Parathyroid adenoma (tissue), 2 donors: ENCODE results near the gene PNPLA3.

ENCODE experiments used
- H2AFZ ChIP-seq: fragments of 300-600 bp; sonication (generic); one replicate; pipeline ENCODE4 v1.7.0; 2017; ENCODE audit warnings: antibody characterized with exemption, mild to moderate bottlenecking
- H3K27ac ChIP-seq: fragments of 300-600 bp; sonication (generic); one replicate; pipeline ENCODE4 v1.7.0; 2017
- H3K27me3 ChIP-seq: fragments of 300-600 bp; sonication (generic); one replicate; pipeline ENCODE4 v1.7.0; 2017; ENCODE audit warnings: low read length; ENCODE audit not compliant: control insufficient read depth, insufficient read depth
- H3K36me3 ChIP-seq: fragments of 300-600 bp; sonication (generic); one replicate; pipeline ENCODE4 v1.7.0; 2017; ENCODE audit warnings: low read length; ENCODE audit not compliant: control insufficient read depth, insufficient read depth
- H3K4me1 ChIP-seq: fragments of 300-600 bp; sonication (generic); one replicate; pipeline ENCODE4 v1.7.0; 2017; ENCODE audit warnings: control low read depth
- H3K4me2 ChIP-seq: fragments of 300-600 bp; sonication (generic); one replicate; pipeline ENCODE4 v1.7.0; 2017; ENCODE audit warnings: low read length
- H3K4me3 ChIP-seq: fragments of 300-600 bp; sonication (generic); one replicate; pipeline ENCODE4 v1.7.0; 2017; ENCODE audit warnings: low read depth, low read length
- H3K79me2 ChIP-seq: fragments of 300-600 bp; sonication (generic); one replicate; pipeline ENCODE4 v1.7.0; 2017; ENCODE audit warnings: control low read depth
- H3K9ac ChIP-seq: fragments of 300-600 bp; sonication (generic); one replicate; pipeline ENCODE4 v1.7.0; 2017; ENCODE audit warnings: mild to moderate bottlenecking
- H3K9me3 ChIP-seq: fragments of 300-600 bp; sonication (generic); one replicate; pipeline ENCODE4 v1.7.0; 2017; ENCODE audit warnings: low read length; ENCODE audit not compliant: control insufficient read depth
- TF ChIP-seq, protein P1 (sequence below): fragments of 300-600 bp; sonication (generic); IDR thresholded peaks from one replicate; pipeline ENCODE4 v1.7.0; 2017; ENCODE audit warnings: antibody characterized with exemption, mild to moderate bottlenecking
- donor health status: primary hyperparathyroidism.

Gene PNPLA3

DNA sequence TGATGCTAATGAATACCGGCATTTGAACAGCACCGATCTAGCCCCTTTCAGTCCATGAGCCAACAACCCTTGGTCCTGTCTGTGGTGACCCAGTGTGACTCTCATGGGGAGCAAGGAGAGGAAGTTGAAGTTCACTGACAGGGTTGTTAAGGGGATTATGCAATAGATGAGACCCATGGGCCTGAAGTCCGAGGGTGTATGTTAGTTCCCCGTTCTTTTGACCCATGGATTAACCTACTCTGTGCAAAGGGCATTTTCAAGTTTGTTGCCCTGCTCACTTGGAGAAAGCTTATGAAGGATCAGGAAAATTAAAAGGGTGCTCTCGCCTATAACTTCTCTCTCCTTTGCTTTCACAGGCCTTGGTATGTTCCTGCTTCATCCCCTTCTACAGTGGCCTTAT is 4.9 kb downstream of the PNPLA3 start:
- Histone ChIP-seq H3K36me3 (no peaks in the 10 kb centered on the region), H3K4me3 (no peak overlapping the region), H3K4me2 (no peak overlapping the region), H3K79me2 (no peaks in the 10 kb centered on the region), H3K9me3 (no peaks in the 10 kb centered on the region), H3K4me1 (no peaks in the 10 kb centered on the region), H3K27ac (no peak overlapping the region), H2AFZ (no peak overlapping the region), H3K9ac (no peak overlapping the region), H3K27me3 (no peaks in the 10 kb centered on the region)
- TF ChIP-seq, protein P1, sequence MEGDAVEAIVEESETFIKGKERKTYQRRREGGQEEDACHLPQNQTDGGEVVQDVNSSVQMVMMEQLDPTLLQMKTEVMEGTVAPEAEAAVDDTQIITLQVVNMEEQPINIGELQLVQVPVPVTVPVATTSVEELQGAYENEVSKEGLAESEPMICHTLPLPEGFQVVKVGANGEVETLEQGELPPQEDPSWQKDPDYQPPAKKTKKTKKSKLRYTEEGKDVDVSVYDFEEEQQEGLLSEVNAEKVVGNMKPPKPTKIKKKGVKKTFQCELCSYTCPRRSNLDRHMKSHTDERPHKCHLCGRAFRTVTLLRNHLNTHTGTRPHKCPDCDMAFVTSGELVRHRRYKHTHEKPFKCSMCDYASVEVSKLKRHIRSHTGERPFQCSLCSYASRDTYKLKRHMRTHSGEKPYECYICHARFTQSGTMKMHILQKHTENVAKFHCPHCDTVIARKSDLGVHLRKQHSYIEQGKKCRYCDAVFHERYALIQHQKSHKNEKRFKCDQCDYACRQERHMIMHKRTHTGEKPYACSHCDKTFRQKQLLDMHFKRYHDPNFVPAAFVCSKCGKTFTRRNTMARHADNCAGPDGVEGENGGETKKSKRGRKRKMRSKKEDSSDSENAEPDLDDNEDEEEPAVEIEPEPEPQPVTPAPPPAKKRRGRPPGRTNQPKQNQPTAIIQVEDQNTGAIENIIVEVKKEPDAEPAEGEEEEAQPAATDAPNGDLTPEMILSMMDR, result no peak

DNA sequence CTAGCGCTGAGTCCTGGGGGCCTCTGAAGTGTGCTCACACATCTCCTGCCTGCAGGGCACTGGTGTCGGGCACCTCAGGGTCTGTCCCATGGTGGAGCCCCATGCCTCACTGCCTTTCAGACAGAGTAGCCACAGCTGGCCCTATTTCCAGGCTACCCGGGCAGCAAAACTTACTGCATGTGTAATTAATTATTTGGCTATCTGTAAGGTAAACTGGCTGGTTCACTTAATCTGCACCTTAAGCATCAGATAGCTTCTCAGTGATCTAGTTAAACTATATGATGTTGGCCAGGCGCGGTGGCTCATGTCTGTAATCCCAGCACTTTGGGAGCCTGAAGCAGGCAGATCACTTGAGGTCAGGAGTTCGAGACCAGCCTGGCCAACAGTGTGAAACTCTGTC is 5.3 kb downstream of the PNPLA3 start:
- no peak overlapping the region for H2AFZ ChIP-seq
- no peaks in the 10 kb centered on the region for H3K4me1 ChIP-seq
- H3K4me2 ChIP-seq, result no peak overlapping the region
- TF ChIP-seq, protein P1, result no peak
- no peaks in the 10 kb centered on the region for H3K79me2 ChIP-seq
- no peak overlapping the region for H3K4me3 ChIP-seq
- H3K27me3 ChIP-seq, result no peaks in the 10 kb centered on the region
- H3K27ac ChIP-seq, result no peak overlapping the region
- H3K36me3 ChIP-seq, result no peaks in the 10 kb centered on the region
- H3K9me3 ChIP-seq, result no peaks in the 10 kb centered on the region
- H3K9ac ChIP-seq, result no peak overlapping the region

DNA sequence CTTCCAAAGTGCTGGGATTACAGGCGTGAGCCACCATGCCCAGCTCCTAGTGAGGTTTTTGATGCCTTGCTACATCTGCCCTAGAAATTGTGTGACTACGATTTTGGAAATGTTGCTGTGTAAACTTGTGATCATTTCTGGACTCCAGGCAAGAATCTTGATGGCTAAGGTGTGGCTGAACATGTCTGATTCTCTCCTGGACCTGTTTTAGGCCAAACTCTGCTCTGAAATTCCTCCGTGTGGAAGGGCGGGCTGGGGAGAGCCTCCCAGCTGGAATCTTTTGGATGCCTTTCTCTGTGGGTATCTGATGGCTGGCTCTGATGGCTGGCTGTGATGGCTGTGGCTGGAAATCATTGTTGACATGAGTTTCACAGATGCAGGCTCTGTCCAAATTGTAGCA is 8.2 kb downstream of the PNPLA3 start:
- no peak overlapping the region for H2AFZ ChIP-seq
- H3K27ac ChIP-seq, result no peak overlapping the region
- no peak overlapping the region for H3K9ac ChIP-seq
- H3K9me3 ChIP-seq, result no peaks in the 10 kb centered on the region
- H3K79me2 ChIP-seq, result no peaks in the 10 kb centered on the region
- no peaks in the 10 kb centered on the region for H3K36me3 ChIP-seq
- no peak overlapping the region for H3K4me3 ChIP-seq
- no peaks in the 10 kb centered on the region for H3K27me3 ChIP-seq
- H3K4me1 ChIP-seq, result no peaks in the 10 kb centered on the region
- TF ChIP-seq, protein P1, result no peak
- H3K4me2 ChIP-seq, result no peak overlapping the region

DNA sequence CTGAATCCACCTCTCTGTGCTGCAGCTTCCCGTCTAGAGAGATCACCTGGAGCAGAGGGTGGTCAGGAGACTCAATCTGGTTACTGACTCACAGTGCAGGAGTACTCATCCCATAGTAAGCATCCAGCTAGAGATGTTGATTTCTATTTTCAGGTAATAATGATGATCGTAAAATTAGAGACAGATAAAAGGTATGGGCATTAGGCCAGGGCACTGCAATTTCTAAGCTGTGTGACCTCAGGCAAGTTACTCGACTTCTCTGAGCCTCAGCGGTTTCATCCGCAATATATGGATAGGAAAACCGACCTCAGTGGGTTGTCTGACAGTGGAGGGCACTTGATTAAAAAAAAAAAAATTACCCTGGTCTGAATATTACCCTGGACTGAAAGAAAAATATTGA is 17.8 kb downstream of the PNPLA3 start:
- Histone ChIP-seq H3K36me3 (no peaks in the 10 kb centered on the region), H3K4me1 (no peaks in the 10 kb centered on the region), H3K79me2 (no peaks in the 10 kb centered on the region), H2AFZ (no peak overlapping the region), H3K9ac (no peak overlapping the region), H3K4me3 (no peak overlapping the region), H3K9me3 (no peaks in the 10 kb centered on the region), H3K27me3 (no peaks in the 10 kb centered on the region), H3K4me2 (no peak overlapping the region), H3K27ac (no peak overlapping the region)
- TF ChIP-seq, protein P1, result no peak

DNA sequence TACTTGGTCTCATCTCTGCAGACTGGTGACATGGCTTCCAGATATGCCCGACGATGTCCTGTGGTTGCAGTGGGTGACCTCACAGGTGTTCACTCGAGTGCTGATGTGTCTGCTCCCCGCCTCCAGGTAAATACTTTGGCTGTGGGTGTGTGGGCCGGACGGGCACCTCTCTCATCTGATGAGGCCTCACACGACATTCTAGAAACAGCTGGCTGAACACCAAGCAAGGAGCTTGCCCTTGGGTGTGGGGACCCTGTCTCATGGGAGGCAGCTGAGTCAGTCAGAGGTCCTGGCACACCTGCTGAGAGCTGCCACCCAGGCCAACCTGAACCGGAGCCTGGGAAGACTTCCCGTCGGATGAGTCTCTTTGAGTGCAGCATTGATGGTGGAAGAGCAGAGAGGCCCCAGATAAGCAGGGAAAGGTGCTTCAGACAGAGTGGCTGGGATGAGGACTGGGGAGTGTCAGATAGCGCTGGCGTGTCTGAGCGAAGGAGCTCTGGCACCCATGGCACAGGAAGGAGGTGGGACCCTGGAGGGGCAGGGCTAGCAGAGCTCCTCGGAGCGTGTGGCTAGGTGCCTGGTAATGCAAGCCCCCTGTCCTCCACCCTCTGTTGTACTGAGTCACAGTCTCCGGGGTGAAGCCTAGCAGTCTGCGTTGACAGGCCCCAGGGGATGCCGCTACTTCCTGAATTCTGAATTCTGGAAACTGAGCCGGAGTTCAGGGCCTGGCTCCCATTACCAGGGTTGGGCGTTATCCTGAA is 21.2 kb downstream of the PNPLA3 start:
- no peaks in the 10 kb centered on the region for H3K79me2 ChIP-seq
- no peak overlapping the region for H3K27ac ChIP-seq
- H2AFZ ChIP-seq, result no peak overlapping the region
- TF ChIP-seq, protein P1, result no peak
- H3K4me3 ChIP-seq, result no peak overlapping the region
- no peaks in the 10 kb centered on the region for H3K4me1 ChIP-seq
- H3K9ac ChIP-seq, result no peak overlapping the region
- no peak overlapping the region for H3K4me2 ChIP-seq
- H3K9me3 ChIP-seq, result no peaks in the 10 kb centered on the region
- no peaks in the 10 kb centered on the region for H3K36me3 ChIP-seq
- no peaks in the 10 kb centered on the region for H3K27me3 ChIP-seq
